Neural progenitor cell (in vitro differentiated cells): Measurements from ENCODE around the gene PES1. TPM values are rescaled to one million over a fixed set of nuclear protein-coding genes. Genes with fewer than 3 reads are reported as not detected.
A peak's percentile ranks its signal among the peaks of the same experiment; 100 is the strongest.

Experiments used
- DNase-seq: peaks from one replicate; pipeline ENCODE4 v3.0.0-alpha.2; 2016; ENCODE audit warnings: low spot score
- H2AFZ ChIP-seq: fragments of 200-600 bp; sonication (generic); replicated peaks from 2 replicates; pipeline ENCODE4 v1.6.1; 2016; ENCODE audit warnings: antibody characterized with exemption
- H3F3A ChIP-seq: fragments of 200-600 bp; sonication (generic); 2 replicates; pipeline ENCODE4 v1.6.1; 2016; ENCODE audit warnings: antibody characterized with exemption, low read depth
- H3K27ac ChIP-seq: fragments of 200-600 bp; sonication (generic); 2 replicates; pipeline ENCODE4 v1.5.1; 2016; ENCODE audit warnings: mild to moderate bottlenecking
- H3K27me3 ChIP-seq: fragments of 200-600 bp; sonication (generic); 2 replicates; pipeline ENCODE4 v1.6.1; 2016; ENCODE audit warnings: mild to moderate bottlenecking, moderate library complexity
- H3K36me3 ChIP-seq: fragments of 200-600 bp; sonication (generic); 2 replicates; pipeline ENCODE4 v1.5.1; 2016
- H3K4me1 ChIP-seq: fragments of 200-600 bp; sonication (generic); 2 replicates; pipeline ENCODE4 v1.6.1; 2016; ENCODE audit warnings: mixed run types
- H3K4me2 ChIP-seq: fragments of 200-600 bp; sonication (generic); 2 replicates; pipeline ENCODE4 v1.6.1; 2016
- H3K4me3 ChIP-seq: fragments of 200-600 bp; sonication (generic); 2 replicates; pipeline ENCODE4 v1.5.1; 2016
- H3K79me2 ChIP-seq: fragments of 200-600 bp; sonication (generic); 2 replicates; pipeline ENCODE4 v1.6.1; 2016; ENCODE audit warnings: low read depth
- H3K9ac ChIP-seq: fragments of 200-600 bp; sonication (generic); 2 replicates; pipeline ENCODE4 v1.6.1; 2016
- H3K9me3 ChIP-seq: fragments of 200-600 bp; sonication (generic); 2 replicates; pipeline ENCODE4 v1.5.1; 2016; ENCODE audit warnings: low read depth
- H4K20me1 ChIP-seq: fragments of 200-600 bp; sonication (generic); 2 replicates; pipeline ENCODE4 v1.6.1; 2016; ENCODE audit warnings: low read depth
- H3K27ac Mint-ChIP-seq: 3 replicates; pipeline ENCODE4 v1.8.0; 2021; ENCODE audit warnings: mixed read lengths
- H3K27me3 Mint-ChIP-seq: 2 replicates; pipeline ENCODE4 v1.8.0; 2022; ENCODE audit warnings: low read depth, mild to moderate bottlenecking, inconsistent platforms, moderate library complexity, mixed read lengths; ENCODE audit not compliant: insufficient read depth
- H3K36me3 Mint-ChIP-seq: 3 replicates; pipeline ENCODE4 v1.8.0; 2021; ENCODE audit warnings: mixed read lengths
- H3K4me1 Mint-ChIP-seq: 3 replicates; pipeline ENCODE4 v1.8.0; 2021; ENCODE audit warnings: mixed read lengths
- H3K4me3 Mint-ChIP-seq: 3 replicates; pipeline ENCODE4 v1.8.0; 2021; ENCODE audit warnings: mild to moderate bottlenecking, moderate library complexity, mixed read lengths
- H3K9me3 Mint-ChIP-seq: 3 replicates; pipeline ENCODE4 v1.8.0; 2020; ENCODE audit warnings: mixed read lengths
- CTCF ChIP-seq: fragments of 200-600 bp; sonication (generic); IDR thresholded peaks from 2 replicates; pipeline ENCODE4 v1.5.1; 2017; ENCODE audit warnings: antibody characterized with exemption, mild to moderate bottlenecking
- EZH2 ChIP-seq: fragments of 200-600 bp; sonication (generic); IDR thresholded peaks from 2 replicates; pipeline ENCODE4 v1.6.1; 2017; ENCODE audit warnings: antibody characterized with exemption, mild to moderate bottlenecking, moderate library complexity
- EZH2phosphoT487 ChIP-seq: fragments of 200-600 bp; sonication (generic); IDR thresholded peaks from 2 replicates; pipeline ENCODE4 v1.6.1; 2017; ENCODE audit warnings: antibody characterized with exemption
- total RNA-seq: library from RNA; depleted of rRNA; stranded (reverse); fragments of >200 nt; gene quantifications from 2 replicates; pipeline ENCODE4 v1.2.3, GENCODE V29; 2015; ENCODE audit warnings: low replicate concordance

PES1 gene
- total RNA-seq, 1 donor from 2014 or later: 30.2 TPM

DNA sequence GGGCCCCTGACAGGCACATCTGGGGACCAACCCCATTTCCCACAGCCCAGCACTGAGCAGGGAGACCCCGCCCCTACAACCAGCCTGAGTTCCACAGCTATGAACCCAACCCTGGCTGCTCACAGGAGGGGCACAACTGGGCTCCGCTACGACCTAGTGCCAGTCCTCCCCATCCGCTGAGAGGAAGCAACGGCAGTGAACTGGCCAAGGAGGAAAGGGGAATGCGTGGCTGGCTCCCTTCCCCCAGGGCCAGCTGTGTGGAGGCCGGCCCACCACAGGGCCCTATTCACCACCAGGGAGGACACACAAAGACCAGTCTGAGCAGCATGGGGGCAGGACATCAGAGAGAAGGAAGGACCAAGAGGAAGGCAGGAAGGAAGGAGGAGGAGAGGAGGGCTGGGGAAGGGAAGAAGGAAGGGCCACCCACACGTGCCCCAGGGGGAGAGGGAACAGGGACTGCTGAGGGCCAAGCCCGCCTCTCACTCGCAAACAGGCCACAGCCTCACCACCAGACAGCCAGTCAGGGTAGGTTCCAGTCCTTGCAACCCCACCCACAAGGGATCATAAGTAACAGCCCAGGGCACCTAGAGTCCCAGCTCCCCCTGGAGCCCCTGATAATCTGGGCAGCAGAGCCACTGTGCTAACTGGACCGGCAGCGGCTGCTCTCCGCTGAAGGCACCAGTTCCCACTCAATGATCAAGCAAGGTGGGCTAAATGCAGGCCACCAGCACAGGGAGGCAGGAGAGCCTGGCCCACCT, 8.7 kb downstream of the PES1 start:
- Histone ChIP-seq H3K9me3 (no peaks in the 10 kb centered on the region), H3K79me2 (no peaks in the 10 kb centered on the region), H2AFZ (no peak overlapping the region), H3K27ac (peak overlapping the region; percentile 41), H3K4me2 (peak overlapping the region; percentile 10), H3K9ac (no peak overlapping the region), H3K4me3 (no peak overlapping the region), H3F3A (peaks cover 5% of the 10 kb centered on the region), H3K36me3 (no peaks in the 10 kb centered on the region), H3K4me1 (no peaks in the 10 kb centered on the region), H3K27me3 (no peaks in the 10 kb centered on the region), H4K20me1 (no peaks in the 10 kb centered on the region)
- H3K9me3 Mint-ChIP-seq: no peaks in the 10 kb centered on the region
- peaks cover 18% of the 10 kb centered on the region for H3K36me3 Mint-ChIP-seq
- TF ChIP-seq EZH2: no peak
- no peak for TF ChIP-seq EZH2phosphoT487
- no peak for TF ChIP-seq CTCF
- no peak for DNase-seq
- H3K27ac Mint-ChIP-seq: no peak overlapping the region
- H3K4me1 Mint-ChIP-seq: no peaks in the 10 kb centered on the region
- no peak overlapping the region for H3K4me3 Mint-ChIP-seq
- peaks cover 4% of the 10 kb centered on the region for H3K27me3 Mint-ChIP-seq

GRCh38 chr22:30582051-30582450, 9.7 kb downstream of the PES1 start:
- Histone ChIP-seq H3K36me3 (no peaks in the 10 kb centered on the region), H3K4me1 (no peaks in the 10 kb centered on the region), H3K9ac (no peak overlapping the region), H2AFZ (no peak overlapping the region), H3K27ac (no peak overlapping the region), H3F3A (peaks cover 5% of the 10 kb centered on the region), H3K4me2 (no peak overlapping the region), H3K9me3 (no peaks in the 10 kb centered on the region), H3K27me3 (no peaks in the 10 kb centered on the region), H3K4me3 (no peak overlapping the region), H4K20me1 (no peaks in the 10 kb centered on the region), H3K79me2 (no peaks in the 10 kb centered on the region)
- no peak overlapping the region for H3K27ac Mint-ChIP-seq
- H3K27me3 Mint-ChIP-seq: peaks cover 4% of the 10 kb centered on the region
- H3K4me1 Mint-ChIP-seq: no peaks in the 10 kb centered on the region
- H3K36me3 Mint-ChIP-seq: peaks cover 17% of the 10 kb centered on the region
- no peak for DNase-seq
- no peak for TF ChIP-seq EZH2
- no peak for TF ChIP-seq EZH2phosphoT487
- H3K9me3 Mint-ChIP-seq: no peaks in the 10 kb centered on the region
- H3K4me3 Mint-ChIP-seq: no peak overlapping the region

- H3K36me3 Mint-ChIP-seq: peaks cover 19% of the 10 kb centered on the region
- H3K4me1 Mint-ChIP-seq: no peaks in the 10 kb centered on the region
- no peaks in the 10 kb centered on the region for H3K79me2 ChIP-seq
- no peak overlapping the region for H3K9ac ChIP-seq
- no peak overlapping the region for H2AFZ ChIP-seq
- H3K4me3 Mint-ChIP-seq: no peak overlapping the region
- H3F3A ChIP-seq: peaks cover 10% of the 10 kb centered on the region
- H4K20me1 ChIP-seq: no peaks in the 10 kb centered on the region
- H3K27me3 Mint-ChIP-seq: peaks cover 4% of the 10 kb centered on the region
- no peak for TF ChIP-seq CTCF
- no peak overlapping the region for H3K27ac Mint-ChIP-seq
- H3K4me1 ChIP-seq: no peaks in the 10 kb centered on the region
- H3K9me3 Mint-ChIP-seq: no peaks in the 10 kb centered on the region
- no peak for DNase-seq
- no peaks in the 10 kb centered on the region for H3K27me3 ChIP-seq
- H3K9me3 ChIP-seq: no peaks in the 10 kb centered on the region
- H3K27ac ChIP-seq: no peak overlapping the region
- H3K4me3 ChIP-seq: no peak overlapping the region
- no peaks in the 10 kb centered on the region for H3K36me3 ChIP-seq
- H3K4me2 ChIP-seq: no peak overlapping the region
Observed at GRCh38 chr22:30580896-30581295, 10.8 kb downstream of the PES1 start.

DNA sequence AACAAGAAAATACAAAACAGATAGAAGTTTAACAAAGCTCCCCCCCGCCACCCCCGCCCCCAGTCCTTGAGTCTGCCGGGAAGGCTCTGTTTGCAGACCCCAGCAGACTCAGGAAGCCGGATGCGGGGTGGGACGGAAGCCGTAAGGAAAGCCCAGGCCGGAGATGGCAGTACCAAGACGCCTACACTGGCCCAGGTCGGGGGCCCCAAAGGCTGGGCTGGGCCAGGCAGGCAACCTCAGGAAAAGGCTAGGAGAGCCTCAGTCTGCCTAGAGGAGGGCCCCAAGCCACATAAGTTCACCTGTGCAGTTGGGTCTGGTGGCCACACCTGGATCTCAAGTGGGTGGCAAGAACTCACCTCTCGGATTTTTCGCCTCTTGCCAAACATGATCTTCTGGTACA, 13.2 kb downstream of the PES1 start:
- Mint-ChIP-seq H3K27ac (no peak overlapping the region), H3K4me1 (peaks cover 5% of the 10 kb centered on the region), H3K36me3 (peaks cover 18% of the 10 kb centered on the region), H3K4me3 (no peak overlapping the region), H3K9me3 (no peaks in the 10 kb centered on the region), H3K27me3 (peaks cover 4% of the 10 kb centered on the region)
- Histone ChIP-seq H3K4me3 (no peak overlapping the region), H3F3A (peaks cover 25% of the 10 kb centered on the region), H3K9me3 (no peaks in the 10 kb centered on the region), H3K4me2 (no peak overlapping the region), H4K20me1 (no peaks in the 10 kb centered on the region), H3K36me3 (no peaks in the 10 kb centered on the region), H3K79me2 (no peaks in the 10 kb centered on the region), H3K27me3 (no peaks in the 10 kb centered on the region), H3K4me1 (peaks cover 8% of the 10 kb centered on the region), H3K27ac (no peak overlapping the region), H3K9ac (no peak overlapping the region), H2AFZ (no peak overlapping the region)
- DNase-seq: no peak
- no peak for TF ChIP-seq CTCF
- no peak for TF ChIP-seq EZH2phosphoT487
- TF ChIP-seq EZH2: no peak
